AG10803 (cell line): ENCODE measurements around the gene MSI2.

Experiments used
- DNase-seq: peaks from one replicate; pipeline ENCODE4 v3.0.0; 2010; ENCODE audit warnings: low read depth
- H3K4me3 ChIP-seq: 2 replicates; pipeline ENCODE4 v1.5.1; 2011; ENCODE audit warnings: mild to moderate bottlenecking, low read length, control low read depth
- TF ChIP-seq, protein P1 (sequence below): conservative IDR thresholded peaks from 2 replicates; pipeline ENCODE4 v1.5.1; 2011; ENCODE audit warnings: mild to moderate bottlenecking, low read length, control low read depth, inconsistent platforms

Gene MSI2

DNA sequence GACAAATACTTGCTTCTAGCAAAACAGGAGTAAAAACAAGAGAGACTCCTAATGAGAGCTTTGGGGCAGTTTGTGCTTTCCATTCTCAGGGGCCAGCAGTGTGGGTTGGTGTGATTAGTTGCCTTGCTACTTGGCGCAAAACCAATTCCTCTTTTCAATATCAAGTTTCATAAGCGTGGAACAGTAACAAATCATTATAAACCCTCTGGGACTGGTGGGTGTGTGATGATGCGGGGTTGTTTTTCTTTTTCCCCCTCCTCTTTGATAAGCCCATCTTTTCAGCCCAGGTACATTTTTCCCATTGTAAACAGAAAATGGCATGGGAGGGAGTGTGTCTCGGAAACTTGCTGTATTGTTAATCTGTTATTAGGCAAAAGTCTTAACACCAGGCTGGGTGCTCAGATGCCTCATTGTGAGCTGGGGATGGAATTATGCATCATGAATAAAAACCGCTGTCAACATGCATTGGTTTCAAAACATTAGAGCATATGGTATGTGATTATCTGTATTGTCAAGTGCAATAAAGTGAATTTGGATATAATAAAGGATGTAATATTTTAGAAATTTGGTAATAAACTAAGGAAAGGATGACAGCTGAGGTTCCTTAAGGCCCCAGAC is 322.4 kb downstream of the MSI2 start:
- TF ChIP-seq, protein P1, sequence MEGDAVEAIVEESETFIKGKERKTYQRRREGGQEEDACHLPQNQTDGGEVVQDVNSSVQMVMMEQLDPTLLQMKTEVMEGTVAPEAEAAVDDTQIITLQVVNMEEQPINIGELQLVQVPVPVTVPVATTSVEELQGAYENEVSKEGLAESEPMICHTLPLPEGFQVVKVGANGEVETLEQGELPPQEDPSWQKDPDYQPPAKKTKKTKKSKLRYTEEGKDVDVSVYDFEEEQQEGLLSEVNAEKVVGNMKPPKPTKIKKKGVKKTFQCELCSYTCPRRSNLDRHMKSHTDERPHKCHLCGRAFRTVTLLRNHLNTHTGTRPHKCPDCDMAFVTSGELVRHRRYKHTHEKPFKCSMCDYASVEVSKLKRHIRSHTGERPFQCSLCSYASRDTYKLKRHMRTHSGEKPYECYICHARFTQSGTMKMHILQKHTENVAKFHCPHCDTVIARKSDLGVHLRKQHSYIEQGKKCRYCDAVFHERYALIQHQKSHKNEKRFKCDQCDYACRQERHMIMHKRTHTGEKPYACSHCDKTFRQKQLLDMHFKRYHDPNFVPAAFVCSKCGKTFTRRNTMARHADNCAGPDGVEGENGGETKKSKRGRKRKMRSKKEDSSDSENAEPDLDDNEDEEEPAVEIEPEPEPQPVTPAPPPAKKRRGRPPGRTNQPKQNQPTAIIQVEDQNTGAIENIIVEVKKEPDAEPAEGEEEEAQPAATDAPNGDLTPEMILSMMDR = no peak
- DNase-seq = peak; percentile 14
- H3K4me3 ChIP-seq = no peak overlapping the region

DNA sequence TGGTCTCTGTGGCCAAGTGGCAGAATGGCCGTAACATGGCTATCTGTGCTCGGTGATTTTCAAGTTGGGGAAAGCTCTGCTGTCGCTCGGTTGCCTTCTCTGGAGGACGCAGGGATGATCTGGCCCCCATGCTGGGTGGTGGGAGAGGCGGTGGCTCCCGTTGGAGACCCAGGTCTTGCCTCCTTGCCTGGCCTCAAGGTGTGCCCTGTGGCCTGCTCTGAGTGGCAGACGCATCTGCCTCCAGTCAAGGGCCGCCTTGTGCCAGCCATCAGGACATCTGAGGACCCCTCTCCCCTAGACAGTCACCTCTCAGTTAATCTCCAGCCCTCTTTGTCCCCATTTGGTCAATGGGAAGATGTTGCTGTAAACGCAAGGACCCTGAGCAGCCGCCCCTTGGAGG is 322.9 kb downstream of the MSI2 start:
- TF ChIP-seq, protein P1 = no peak
- DNase-seq = no peak
- no peak overlapping the region for H3K4me3 ChIP-seq

DNA sequence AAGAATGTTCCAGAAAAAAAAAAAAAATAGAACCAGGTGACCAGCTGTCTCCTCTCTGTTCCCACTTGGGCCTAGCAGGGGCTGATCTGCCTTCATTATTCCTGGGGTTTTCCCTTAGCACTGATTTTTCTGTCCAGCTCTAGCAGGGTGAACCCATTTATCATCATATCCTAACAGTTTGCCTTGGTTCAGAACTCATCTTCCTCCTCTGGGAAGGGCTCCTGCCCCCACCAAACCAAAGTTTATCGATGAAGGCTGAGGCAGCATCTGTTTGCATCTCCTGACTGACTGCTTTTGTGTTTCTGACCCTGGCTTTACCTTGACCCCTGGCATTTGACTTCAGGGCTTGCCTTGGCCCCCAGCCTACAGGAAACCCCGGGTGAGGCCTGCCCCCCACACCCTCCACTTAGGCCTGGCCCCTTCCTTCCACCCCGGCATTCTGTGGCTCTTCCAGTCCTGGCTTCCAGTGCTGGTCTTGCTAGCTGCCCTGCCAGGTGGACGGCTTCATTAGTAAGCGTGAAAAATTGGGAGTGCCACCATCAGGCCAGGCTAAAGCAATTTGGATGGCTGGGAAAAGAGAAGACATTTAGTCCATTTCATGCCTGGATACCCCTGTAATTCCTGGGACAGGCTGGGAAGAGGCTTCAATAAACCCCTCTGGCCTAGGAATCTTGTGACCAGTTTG is 323.9 kb downstream of the MSI2 start:
- no peak for DNase-seq
- no peak overlapping the region for H3K4me3 ChIP-seq
- TF ChIP-seq, protein P1 = no peak

DNA sequence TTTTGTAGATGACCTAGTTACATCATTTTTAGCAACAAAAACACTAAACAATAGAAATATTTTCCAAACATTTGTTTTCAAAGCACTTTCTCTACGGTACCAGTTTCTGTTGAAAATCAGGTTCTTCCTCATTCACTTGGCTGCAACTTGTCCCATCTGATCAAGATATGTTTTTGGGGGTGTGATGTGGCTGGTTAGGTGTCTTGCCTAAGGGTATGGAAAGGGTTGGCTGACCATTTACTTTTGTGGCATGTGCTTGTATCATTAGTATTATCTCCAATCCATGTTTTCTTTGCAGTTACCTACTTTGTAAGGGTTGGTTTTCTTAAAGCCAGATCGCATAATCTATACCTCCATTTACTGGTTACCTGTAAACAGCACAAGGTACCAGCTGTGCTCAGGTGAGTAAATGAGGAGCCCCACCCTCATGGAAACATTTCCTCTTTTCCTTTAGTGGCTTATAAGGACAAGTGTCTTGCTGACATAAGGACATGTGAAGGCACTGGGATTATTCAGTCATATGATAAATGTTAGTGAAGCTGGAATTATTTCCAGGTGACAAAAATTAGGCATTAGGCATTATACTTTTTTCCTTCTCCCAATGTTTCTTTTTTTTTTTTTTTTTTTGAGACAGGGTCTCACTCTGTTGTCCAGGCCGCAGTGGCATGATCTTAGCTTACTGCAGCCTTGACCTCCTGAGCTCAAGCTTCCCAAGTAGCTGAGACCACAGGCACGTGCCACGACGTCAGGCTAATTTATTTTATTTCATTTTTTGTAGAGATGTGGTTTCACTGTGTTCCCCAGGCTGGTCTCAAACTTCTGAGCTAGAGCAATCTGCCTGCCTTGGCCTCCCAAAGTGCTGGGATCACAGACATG is 326.8 kb downstream of the MSI2 start:
- TF ChIP-seq, protein P1 = no peak
- peak; percentile 23 for DNase-seq
- H3K4me3 ChIP-seq = no peak overlapping the region

DNA sequence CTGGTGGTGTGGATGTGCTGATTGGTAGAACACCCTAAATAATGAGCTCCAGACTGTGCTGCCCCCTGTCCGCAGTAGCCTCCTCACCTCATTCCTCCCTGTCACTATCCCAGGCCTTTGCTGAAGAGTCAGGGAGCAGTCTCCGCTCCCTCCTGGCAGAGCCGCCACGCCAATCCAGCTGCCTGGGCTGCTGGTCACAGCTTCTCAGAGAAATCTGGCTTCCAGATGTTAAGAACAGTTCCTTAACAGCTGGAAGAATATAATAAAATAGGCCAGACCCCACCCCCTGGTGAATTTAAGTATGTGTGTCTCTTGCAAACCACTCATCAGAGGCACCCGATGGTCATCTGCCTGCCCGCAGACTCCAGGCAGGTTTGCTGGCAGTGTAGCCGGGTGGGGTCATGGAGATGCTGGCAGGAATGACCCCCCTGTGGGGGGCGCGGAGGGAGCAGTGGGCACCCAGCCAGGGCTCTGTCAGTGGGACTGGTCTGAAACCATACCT is 327.8 kb downstream of the MSI2 start:
- TF ChIP-seq, protein P1 = peak; percentile 13; the same call in 1 of the 2 replicates
- peak; percentile 80 for DNase-seq

DNA sequence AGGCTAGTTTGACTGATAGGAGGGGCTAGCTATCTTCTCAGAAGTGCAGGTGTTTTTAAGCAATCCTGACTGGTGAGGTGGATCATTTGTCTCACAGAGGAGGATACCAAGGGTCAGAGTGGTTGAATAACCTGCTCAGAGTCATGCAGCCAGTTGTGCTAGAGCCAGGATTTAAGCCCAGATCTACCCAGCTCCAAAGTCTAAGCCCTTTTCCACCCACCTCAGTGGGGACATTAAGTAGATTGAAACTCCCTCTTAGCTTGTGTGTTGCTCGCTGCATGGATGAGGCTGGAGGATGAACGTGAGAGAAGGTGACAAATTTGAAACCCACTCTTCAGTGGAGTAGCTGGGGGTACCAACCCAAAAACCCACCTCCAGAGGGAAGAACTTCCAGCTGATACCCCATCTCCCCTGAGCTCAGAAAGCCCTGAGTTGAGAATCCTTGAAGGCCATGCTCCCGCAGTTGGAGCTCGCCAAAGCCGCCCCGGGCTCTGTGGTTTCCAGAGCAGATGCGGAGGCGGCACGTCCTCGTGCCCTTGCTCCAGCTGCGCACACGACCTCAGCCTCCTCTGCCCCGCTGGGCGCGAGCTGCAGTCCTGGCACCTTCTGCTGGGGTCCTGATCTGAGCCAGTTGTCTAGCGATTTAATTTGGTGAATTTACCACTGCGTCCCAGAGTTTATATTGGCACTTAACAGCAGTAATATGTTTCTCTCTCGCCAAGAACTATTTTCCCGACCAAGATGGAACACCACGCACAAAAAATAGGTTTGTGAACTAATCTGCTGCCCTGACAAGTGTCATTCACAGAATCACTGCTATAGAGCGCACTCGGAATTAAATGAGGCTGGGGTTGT is 329.2 kb downstream of the MSI2 start:
- TF ChIP-seq, protein P1 = no peak
- H3K4me3 ChIP-seq = no peak overlapping the region
- DNase-seq = no peak

More for the DNA sequence above, 327.8 kb downstream of the MSI2 start:
- H3K4me3 ChIP-seq = no peak overlapping the region
